Neural cell (in vitro differentiated cells): ENCODE measurements around the gene CMTM3. TPM values are rescaled to one million over a fixed set of nuclear protein-coding genes. Genes with fewer than 3 reads are reported as not detected.

Experiments
- H2AFZ ChIP-seq: fragments of 200-600, 300-800 bp; sonication (generic), shearing (Covaris generic); 2 replicates; pipeline ENCODE4 v1.6.0; 2014; ENCODE audit warnings: low read depth, mild to moderate bottlenecking, antibody characterized with exemption, low read length, moderate library complexity
- H3F3A ChIP-seq: fragments of 200-600 bp; shearing (Covaris generic); 2 replicates; pipeline ENCODE4 v1.6.1; 2016; ENCODE audit warnings: mild to moderate bottlenecking, moderate library complexity, mixed read lengths, antibody characterized with exemption, low read length; ENCODE audit not compliant: insufficient read depth, poor library complexity, severe bottlenecking
- H3K27ac ChIP-seq: fragments of 200-600, 300-800 bp; sonication (generic), shearing (Covaris generic); 2 replicates; pipeline ENCODE4 v1.5.1; 2014; ENCODE audit warnings: mild to moderate bottlenecking, low read length, moderate library complexity
- H3K27me3 ChIP-seq: fragments of 300-800, 200-600 bp; sonication (generic), shearing (Covaris generic); 2 replicates; pipeline ENCODE4 v1.6.0; 2014; ENCODE audit warnings: mild to moderate bottlenecking, low read depth, low read length, moderate library complexity; ENCODE audit not compliant: insufficient read depth
- H3K36me3 ChIP-seq: fragments of 300-800, 200-600 bp; sonication (generic), shearing (Covaris generic); 2 replicates; pipeline ENCODE4 v1.5.1; 2014; ENCODE audit warnings: mild to moderate bottlenecking, antibody characterized with exemption, low read length, moderate library complexity; ENCODE audit not compliant: insufficient read depth
- H3K4me2 ChIP-seq: fragments of 300-800, 200-600 bp; sonication (generic), shearing (Covaris generic); 2 replicates; pipeline ENCODE4 v1.6.0; 2014; ENCODE audit warnings: mild to moderate bottlenecking, low read length
- H3K4me3 ChIP-seq: fragments of 300-800, 200-600 bp; sonication (generic), shearing (Covaris generic); 2 replicates; pipeline ENCODE4 v1.5.1; 2014; ENCODE audit warnings: mild to moderate bottlenecking, low read length, moderate library complexity
- H3K79me2 ChIP-seq: fragments of 200-600 bp; shearing (Covaris generic); replicated peaks from 2 replicates; pipeline ENCODE4 v1.6.0; 2014; ENCODE audit warnings: mild to moderate bottlenecking, low read length, moderate library complexity; ENCODE audit not compliant: insufficient read depth
- H3K9ac ChIP-seq: fragments of 300-800, 200-600 bp; sonication (generic), shearing (Covaris generic); 2 replicates; pipeline ENCODE4 v1.6.1; 2016; ENCODE audit warnings: mild to moderate bottlenecking, low read length, mixed read lengths
- H3K9me2 ChIP-seq: fragments of 200-600 bp; shearing (Covaris generic); 2 replicates; pipeline ENCODE4 v1.6.1; 2016; ENCODE audit warnings: mild to moderate bottlenecking, low read length, mixed read lengths; ENCODE audit not compliant: insufficient read depth
- H3K9me3 ChIP-seq: fragments of 200-600, 300-800 bp; sonication (generic), shearing (Covaris generic); 2 replicates; pipeline ENCODE4 v1.6.1; 2016; ENCODE audit warnings: mild to moderate bottlenecking, mixed run types, low read length, moderate library complexity, mixed read lengths
- H4K20me1 ChIP-seq: fragments of 200-600 bp; shearing (Covaris generic); 2 replicates; pipeline ENCODE4 v1.6.1; 2016; ENCODE audit warnings: mild to moderate bottlenecking, mixed run types; ENCODE audit not compliant: insufficient read depth
- EP300 ChIP-seq: fragments of 450-650 bp; conservative IDR thresholded peaks from 2 replicates; pipeline ENCODE4 v1.6.1; 2014; ENCODE audit warnings: antibody characterized with exemption, mild to moderate bottlenecking, moderate library complexity; ENCODE audit not compliant: poor library complexity, severe bottlenecking
- EZH2 ChIP-seq: fragments of 200-600, 300-800 bp; shearing (Covaris generic), sonication (generic); IDR thresholded peaks from 2 replicates; pipeline ENCODE4 v1.6.1; 2014; ENCODE audit warnings: antibody characterized with exemption, low read length, borderline replicate concordance, mild to moderate bottlenecking; ENCODE audit not compliant: insufficient read depth, poor library complexity, severe bottlenecking
- MXI1 ChIP-seq: fragments of 450-650 bp; conservative IDR thresholded peaks from 2 replicates; pipeline ENCODE4 v1.6.1; 2014; ENCODE audit warnings: antibody characterized with exemption, mild to moderate bottlenecking; ENCODE audit not compliant: poor library complexity, severe bottlenecking
- POLR2AphosphoS5 ChIP-seq: IDR thresholded peaks from 2 replicates; pipeline ENCODE4 v1.6.1; 2012
- RAD21 ChIP-seq: fragments of 450-650 bp; conservative IDR thresholded peaks from 2 replicates; pipeline ENCODE4 v1.6.1; 2014; ENCODE audit warnings: antibody characterized with exemption, mild to moderate bottlenecking, moderate library complexity
- SMC3 ChIP-seq: fragments of 450-650 bp; conservative IDR thresholded peaks from 2 replicates; pipeline ENCODE4 v1.6.1; 2014; ENCODE audit warnings: antibody characterized with exemption, mild to moderate bottlenecking, moderate library complexity; ENCODE audit not compliant: poor library complexity
- TAF1 ChIP-seq: IDR thresholded peaks from 2 replicates; pipeline ENCODE4 v1.6.1; 2012; ENCODE audit warnings: low read depth
- polyA plus RNA-seq: library from polyadenylated mRNA; depleted of rRNA; stranded (reverse); fragments of >200 nt; gene quantifications from 2 replicates; pipeline ENCODE4 v1.2.3, GENCODE V29; 2014
- TF ChIP-seq, protein P1 (sequence below): IDR thresholded peaks from 2 replicates; pipeline ENCODE4 v1.6.1; 2012; ENCODE audit warnings: borderline replicate concordance
- TF ChIP-seq, protein P2 (sequence below): fragments of 450-650 bp; IDR thresholded peaks from 2 replicates; pipeline ENCODE4 v1.5.1; 2014; ENCODE audit warnings: antibody characterized with exemption, mild to moderate bottlenecking, moderate library complexity; ENCODE audit not compliant: poor library complexity, severe bottlenecking

The CMTM3 gene
- polyA plus RNA-seq, 1 donor from 2014 or later, result 7.7 TPM

DNA sequence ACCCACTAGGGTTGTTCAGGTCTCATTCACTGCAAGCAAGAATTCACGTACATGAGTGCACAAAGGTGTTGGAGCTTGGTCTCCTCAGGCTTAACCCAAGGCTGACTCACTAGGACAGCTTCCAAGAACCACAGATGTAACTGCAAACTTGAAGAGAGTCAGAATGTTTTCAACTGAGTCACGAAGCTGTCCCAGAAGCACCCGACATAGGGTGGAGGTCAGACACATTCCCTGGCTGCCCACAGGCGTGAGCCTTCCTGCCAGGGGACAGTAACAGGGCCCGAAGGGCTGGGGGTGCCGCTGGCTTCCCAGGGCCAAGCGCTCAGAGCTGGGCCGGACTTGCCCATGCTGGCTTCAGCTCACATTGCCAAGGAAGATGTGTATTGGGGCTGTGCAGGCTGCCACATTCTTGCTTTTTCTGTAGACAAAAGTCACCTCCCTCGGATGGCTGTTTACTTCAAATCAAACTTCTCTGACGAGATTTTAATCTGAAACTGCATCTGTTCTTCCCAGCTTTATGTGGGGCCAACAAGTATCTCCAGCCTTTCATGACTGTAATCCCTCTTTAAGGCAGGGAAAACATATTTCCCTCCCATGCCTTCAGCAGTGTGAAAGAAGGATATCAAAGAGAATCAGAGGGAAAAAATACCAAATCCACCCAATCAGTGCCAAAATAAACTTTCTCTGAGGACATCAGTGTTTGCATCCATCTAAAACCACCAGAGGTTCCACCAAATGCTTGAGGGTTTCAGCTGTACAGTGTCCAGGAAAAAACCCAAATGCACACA, 14.3 kb downstream of the CMTM3 start:
- H3K27ac ChIP-seq, result no peak overlapping the region
- no peaks in the 10 kb centered on the region for H4K20me1 ChIP-seq
- H3K9ac ChIP-seq, result no peak overlapping the region
- H3K9me2 ChIP-seq, result no peaks in the 10 kb centered on the region
- H3K9me3 ChIP-seq, result no peaks in the 10 kb centered on the region
- H3F3A ChIP-seq, result no peaks in the 10 kb centered on the region
- no peaks in the 10 kb centered on the region for H3K79me2 ChIP-seq
- peaks cover 4% of the 10 kb centered on the region for H3K36me3 ChIP-seq
- H3K27me3 ChIP-seq, result no peaks in the 10 kb centered on the region
- no peak for TF ChIP-seq EZH2
- TF ChIP-seq RAD21, result no peak
- TF ChIP-seq, protein P1, sequence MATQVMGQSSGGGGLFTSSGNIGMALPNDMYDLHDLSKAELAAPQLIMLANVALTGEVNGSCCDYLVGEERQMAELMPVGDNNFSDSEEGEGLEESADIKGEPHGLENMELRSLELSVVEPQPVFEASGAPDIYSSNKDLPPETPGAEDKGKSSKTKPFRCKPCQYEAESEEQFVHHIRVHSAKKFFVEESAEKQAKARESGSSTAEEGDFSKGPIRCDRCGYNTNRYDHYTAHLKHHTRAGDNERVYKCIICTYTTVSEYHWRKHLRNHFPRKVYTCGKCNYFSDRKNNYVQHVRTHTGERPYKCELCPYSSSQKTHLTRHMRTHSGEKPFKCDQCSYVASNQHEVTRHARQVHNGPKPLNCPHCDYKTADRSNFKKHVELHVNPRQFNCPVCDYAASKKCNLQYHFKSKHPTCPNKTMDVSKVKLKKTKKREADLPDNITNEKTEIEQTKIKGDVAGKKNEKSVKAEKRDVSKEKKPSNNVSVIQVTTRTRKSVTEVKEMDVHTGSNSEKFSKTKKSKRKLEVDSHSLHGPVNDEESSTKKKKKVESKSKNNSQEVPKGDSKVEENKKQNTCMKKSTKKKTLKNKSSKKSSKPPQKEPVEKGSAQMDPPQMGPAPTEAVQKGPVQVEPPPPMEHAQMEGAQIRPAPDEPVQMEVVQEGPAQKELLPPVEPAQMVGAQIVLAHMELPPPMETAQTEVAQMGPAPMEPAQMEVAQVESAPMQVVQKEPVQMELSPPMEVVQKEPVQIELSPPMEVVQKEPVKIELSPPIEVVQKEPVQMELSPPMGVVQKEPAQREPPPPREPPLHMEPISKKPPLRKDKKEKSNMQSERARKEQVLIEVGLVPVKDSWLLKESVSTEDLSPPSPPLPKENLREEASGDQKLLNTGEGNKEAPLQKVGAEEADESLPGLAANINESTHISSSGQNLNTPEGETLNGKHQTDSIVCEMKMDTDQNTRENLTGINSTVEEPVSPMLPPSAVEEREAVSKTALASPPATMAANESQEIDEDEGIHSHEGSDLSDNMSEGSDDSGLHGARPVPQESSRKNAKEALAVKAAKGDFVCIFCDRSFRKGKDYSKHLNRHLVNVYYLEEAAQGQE, result no peak
- TF ChIP-seq, protein P2, sequence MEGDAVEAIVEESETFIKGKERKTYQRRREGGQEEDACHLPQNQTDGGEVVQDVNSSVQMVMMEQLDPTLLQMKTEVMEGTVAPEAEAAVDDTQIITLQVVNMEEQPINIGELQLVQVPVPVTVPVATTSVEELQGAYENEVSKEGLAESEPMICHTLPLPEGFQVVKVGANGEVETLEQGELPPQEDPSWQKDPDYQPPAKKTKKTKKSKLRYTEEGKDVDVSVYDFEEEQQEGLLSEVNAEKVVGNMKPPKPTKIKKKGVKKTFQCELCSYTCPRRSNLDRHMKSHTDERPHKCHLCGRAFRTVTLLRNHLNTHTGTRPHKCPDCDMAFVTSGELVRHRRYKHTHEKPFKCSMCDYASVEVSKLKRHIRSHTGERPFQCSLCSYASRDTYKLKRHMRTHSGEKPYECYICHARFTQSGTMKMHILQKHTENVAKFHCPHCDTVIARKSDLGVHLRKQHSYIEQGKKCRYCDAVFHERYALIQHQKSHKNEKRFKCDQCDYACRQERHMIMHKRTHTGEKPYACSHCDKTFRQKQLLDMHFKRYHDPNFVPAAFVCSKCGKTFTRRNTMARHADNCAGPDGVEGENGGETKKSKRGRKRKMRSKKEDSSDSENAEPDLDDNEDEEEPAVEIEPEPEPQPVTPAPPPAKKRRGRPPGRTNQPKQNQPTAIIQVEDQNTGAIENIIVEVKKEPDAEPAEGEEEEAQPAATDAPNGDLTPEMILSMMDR, result no peak
- no peak for TF ChIP-seq POLR2AphosphoS5
- TF ChIP-seq MXI1, result no peak
- TF ChIP-seq SMC3, result no peak
- TF ChIP-seq EP300, result no peak
- no peak for TF ChIP-seq TAF1
- no peak overlapping the region for H3K4me3 ChIP-seq
- H2AFZ ChIP-seq, result no peak overlapping the region
- no peak overlapping the region for H3K4me2 ChIP-seq

DNA sequence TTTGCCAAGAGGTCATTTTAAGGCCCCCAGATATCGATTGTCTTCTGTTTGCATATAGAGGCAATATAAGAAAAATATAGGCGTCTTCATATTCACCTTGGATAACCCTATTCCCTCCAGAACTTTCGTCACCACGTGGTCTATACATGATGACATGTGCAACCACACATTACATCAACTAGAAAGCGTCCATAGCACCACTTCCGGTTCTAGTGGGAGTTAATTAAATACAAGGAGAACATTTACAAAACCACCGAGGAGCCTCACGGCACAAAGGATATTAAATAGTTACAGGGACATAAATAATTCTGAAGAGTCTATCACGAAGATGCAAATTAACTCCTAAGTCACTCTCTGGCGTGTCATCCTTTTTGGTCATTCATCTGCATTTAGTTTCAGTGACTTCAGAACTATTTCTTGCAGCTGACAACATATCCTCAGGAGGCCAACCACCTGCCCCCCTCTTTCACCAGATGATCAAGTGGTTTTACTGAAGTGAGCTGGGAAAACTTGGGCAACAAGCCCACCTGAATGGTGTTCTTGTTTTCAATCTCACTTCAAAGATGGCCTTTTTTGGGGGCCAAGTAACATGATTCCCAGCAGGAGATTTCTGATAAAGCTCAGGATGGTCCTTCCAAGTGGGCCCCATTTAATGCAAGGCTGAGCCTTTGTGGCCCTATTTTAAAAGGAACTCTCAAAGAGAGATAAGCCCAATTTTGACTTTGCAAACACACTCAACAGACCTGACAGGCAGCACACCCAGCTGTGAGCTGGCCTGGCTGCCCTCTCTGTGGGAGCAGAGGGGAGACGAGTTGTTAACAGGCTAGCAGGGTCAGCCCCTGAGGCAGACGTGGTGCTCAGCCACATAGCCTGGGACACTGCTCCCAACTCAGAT, 15.3 kb downstream of the CMTM3 start:
- H2AFZ ChIP-seq, result no peak overlapping the region
- no peaks in the 10 kb centered on the region for H4K20me1 ChIP-seq
- H3K4me3 ChIP-seq, result no peak overlapping the region
- no peak overlapping the region for H3K27ac ChIP-seq
- H3K9me3 ChIP-seq, result no peaks in the 10 kb centered on the region
- TF ChIP-seq EZH2 (no peak), MXI1 (no peak), RAD21 (no peak), SMC3 (no peak), POLR2AphosphoS5 (no peak), TAF1 (no peak), EP300 (no peak)
- TF ChIP-seq, protein P2, result no peak
- TF ChIP-seq, protein P1, result no peak
- no peaks in the 10 kb centered on the region for H3K79me2 ChIP-seq
- no peaks in the 10 kb centered on the region for H3F3A ChIP-seq
- peaks cover 4% of the 10 kb centered on the region for H3K36me3 ChIP-seq
- no peak overlapping the region for H3K9ac ChIP-seq
- H3K4me2 ChIP-seq, result no peak overlapping the region
- H3K27me3 ChIP-seq, result no peaks in the 10 kb centered on the region
- no peaks in the 10 kb centered on the region for H3K9me2 ChIP-seq
